HG03064 (cell line): ENCODE data around the gene SPON1.
"Not testable (repeated sequence)": the region's sequence is repeated elsewhere in the genome, so short reads cannot be mapped to it uniquely, and the experiment has no call there.

Experiments
- ATAC-seq: cut with Tn5 transposase; IDR thresholded peaks from one replicate; pipeline ENCODE4 v1.9.1; 2021; ENCODE audit warnings: low read depth; ENCODE audit not compliant: unreplicated experiment

The SPON1 gene

GRCh38 chr11:14173679-14174078, 211.2 kb downstream of the SPON1 start:
- not testable (repeated sequence) for ATAC-seq

GRCh38 chr11:14179116-14179820, 216.7 kb downstream of the SPON1 start:
- no peak for ATAC-seq

- ATAC-seq, result no peak
Measured at GRCh38 chr11:14181121-14181520, 218.6 kb downstream of the SPON1 start.

- no peak for ATAC-seq
Measured at GRCh38 chr11:14182833-14183364, 220.4 kb downstream of the SPON1 start.

DNA sequence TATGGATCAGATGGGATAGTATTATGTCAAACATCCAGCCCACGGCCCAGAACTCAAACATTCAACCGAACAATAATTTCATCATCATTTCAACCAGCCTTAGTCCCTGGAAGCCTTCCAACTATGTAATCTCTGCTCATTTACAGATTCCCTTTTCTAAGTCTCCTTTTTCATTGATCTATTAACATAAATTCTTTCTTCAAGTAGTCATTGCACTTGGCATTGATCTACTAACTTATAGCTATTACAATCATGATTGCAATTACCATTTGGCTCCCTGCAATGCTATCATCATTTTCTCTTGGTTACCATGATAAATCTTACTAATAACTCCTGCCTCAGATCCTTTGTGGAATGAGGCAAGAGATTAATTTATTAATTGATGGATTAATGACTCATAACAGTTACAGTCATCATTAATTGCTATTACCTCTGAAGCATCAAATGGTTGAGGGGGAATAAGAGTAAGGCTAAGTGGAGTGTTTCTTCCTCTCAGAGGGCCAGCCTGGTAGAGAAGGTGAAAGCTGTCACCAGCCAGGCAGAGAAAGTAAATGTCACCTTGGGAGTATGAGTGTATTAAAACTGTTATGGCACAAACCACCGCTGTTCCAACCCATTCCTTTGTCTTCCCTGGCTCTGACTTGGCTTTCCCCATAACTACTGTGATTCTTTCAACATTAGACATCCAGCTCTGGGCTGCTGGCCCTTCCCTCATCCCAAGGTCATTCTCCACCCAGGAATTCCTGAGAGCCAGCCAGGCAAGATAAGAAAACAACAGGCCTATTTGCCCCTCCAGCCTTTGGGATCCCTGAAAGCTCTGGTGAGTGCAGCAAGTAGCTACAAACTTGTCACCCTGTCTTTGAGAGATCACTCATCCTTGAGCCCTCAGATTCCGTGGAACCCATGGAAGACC, 221.8 kb downstream of the SPON1 start:
- ATAC-seq, result no peak

GRCh38 chr11:14185461-14185860, 222.9 kb downstream of the SPON1 start:
- no peak for ATAC-seq

DNA sequence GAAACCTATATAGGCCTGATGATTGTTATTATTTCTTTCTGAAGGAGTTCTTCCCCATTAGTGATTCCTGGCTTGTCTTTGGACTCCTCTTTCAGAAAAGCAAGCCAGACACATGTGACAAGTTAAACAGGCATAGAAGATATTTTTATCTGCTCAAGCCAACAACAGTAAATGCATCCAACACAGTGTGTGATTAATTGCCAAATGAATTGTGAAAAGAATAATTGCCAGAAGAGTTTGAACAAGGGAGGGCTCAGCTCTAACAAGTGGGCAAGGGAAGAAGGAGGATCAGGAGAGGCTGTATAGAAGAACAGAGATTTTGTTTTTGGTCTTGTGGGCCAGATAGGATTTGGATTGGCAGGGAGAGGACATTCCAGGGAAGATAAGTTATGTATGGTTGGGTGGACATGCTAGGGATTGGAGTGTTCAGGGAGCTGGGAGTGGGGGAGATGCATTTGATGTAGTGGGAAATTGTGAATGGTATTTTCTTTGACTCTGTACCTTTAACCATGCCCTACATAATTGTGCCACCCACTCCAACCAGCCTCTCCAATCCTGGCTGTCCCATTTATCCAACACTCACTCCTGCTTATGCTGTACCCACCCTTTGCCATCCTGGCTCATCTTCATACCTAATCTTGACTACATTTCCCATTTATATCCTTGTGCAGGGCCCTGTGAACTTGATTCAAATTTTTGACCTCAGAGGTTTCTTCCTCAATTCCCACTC, 223.7 kb downstream of the SPON1 start:
- ATAC-seq, result no peak

DNA sequence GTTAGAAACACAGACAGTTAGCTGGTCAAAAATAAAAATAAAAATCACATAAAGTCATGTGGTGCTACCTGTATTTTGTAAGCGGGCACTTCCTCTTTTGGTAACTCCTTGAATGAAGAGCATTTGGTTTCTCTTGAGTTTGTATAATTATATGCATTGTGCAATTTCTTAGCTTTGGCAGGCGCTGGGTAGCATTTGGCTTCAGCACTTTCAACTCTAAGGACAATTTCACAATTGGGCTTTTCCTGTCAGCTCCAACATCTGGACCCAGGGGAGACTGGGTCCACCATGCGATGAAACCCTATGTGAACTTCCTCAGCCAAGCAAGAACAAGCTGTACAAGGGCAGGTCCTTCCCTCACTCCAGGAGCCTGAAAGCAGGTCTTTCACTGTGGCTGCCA, 227.4 kb downstream of the SPON1 start:
- ATAC-seq, result no peak

DNA sequence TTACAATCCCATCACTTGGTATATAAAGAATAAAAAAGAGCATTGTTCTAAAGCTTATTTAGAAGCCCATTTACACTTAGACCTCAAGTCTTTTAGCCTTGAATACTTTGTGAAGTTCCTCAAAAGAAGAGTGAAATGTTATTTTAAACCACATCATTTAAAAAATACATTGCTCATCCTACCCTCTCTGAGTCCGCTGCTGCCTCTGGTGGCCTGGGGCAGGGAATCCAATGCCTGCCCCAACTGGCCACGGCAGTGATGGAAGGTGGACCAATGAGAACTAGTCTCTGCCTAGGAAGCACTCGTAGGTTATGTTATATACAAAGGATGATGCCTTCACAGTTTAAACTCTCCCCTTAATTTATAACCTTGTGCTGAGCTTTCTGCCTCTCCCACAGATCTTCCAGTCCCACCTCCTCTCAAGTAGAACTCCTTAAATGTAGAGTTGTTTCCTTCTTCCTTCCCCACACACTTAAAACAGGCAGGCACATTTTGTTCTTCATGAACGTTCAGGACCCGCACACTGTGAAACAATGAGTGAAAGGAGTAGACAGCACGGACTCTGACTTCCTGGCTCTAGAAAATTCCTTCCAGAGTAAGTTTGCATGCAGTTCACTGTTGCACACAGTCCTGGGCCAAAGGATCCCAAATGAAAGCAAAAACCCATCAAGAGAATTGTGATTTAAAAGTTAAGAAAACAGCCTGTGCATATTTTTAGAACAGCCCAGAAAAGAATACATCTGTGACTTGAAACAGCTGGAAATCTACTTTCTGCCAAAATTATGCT, 228.7 kb downstream of the SPON1 start:
- ATAC-seq, result no peak

DNA sequence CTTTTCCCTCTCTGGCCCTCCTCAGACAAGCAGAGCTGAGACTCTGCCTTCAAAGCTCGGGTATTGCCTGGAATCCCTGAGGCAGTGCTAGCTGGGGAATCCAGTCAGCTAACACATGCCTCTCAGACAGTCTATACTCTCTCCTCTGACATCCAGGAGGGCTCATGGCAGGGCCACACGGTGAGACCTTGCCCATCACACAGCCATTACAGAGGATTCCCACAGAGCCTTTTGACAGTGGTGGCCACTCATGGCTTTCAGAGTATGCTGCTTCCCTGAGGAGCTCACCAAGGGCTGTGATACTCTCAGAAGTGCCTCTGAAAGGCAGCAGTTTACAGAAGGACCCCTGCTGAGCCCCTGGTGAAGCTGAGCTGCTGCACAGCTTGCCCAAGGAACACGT, 231.1 kb downstream of the SPON1 start:
- no peak for ATAC-seq

GRCh38 chr11:14202251-14203196, 240.0 kb downstream of the SPON1 start:
- no peak for ATAC-seq

DNA sequence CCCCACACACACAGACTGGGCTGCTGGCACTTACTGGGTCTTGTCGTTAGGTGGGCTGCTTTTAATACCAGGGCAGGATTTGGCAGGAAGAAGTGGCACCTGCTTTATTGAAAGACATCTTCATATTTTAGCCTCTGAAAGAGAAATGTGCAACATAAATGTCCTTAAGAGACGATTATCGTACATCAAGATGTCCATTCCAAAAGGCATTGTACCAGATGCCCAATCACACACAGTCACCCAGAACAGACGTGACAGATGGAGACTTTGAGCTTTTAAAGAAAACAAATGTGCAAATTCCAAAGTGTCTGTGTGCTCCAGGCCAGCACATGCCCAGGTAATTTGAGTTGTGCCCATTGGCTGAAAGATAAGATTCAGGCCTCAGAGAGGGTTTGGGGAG, 240.8 kb downstream of the SPON1 start:
- ATAC-seq, result no peak

GRCh38 chr11:14212986-14213385, 250.5 kb downstream of the SPON1 start:
- ATAC-seq, result no peak

GRCh38 chr11:14218728-14219127, 256.2 kb downstream of the SPON1 start:
- no peak for ATAC-seq

DNA sequence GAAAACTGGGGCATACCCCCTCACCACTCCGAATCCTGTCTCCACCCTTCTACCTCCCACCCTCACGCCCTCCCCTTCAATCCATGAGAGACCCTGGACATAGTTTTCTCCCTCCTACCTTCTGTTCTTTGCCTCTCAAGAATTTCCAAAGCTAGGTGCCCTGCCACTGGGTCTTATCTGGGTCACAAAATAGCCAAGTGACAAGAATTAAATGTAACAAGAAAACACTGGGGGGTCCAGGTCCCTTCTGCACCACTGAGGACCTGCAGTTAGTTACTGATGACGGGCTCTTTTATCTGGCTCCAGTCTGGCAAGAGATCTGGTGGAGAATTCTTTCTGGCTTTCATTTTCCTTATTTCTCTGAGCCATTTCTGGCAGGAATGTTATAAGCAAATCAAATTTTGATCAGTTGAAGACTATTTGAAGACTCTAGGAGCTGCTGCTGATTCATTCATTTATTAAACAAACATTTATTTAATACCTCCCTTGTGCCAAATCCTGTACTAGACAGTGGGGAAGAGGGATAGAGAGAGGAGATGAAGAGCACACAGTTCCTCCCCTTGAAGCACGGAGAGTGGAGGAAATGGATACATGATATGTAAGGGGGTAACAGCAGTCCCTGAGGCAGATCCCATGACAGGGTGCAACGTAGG, 261.2 kb downstream of the SPON1 start:
- ATAC-seq, result no peak

- no peak for ATAC-seq
Measured at GRCh38 chr11:14224395-14224794, 261.9 kb downstream of the SPON1 start.

GRCh38 chr11:14225666-14226065, 263.1 kb downstream of the SPON1 start:
- no peak for ATAC-seq

GRCh38 chr11:14228356-14228755, 265.8 kb downstream of the SPON1 start:
- no peak for ATAC-seq

DNA sequence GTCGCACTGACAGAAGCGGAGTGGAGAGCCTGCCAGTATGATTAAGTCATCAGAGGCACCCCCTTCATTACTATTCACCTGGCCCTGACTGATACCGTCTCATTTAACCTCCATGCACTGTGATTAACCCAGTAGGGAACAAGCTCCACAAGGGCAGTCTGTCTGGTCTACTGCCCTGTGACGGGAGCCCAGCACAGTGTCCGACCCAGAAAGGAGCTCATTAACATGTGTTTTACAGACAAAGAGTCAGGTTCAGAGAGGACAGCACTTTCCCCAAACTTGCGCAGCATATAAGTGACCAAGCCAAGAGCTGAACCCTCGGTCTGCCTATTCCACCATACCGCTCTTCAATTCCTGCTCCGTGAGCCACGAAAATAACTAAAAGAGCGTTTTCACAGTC, 266.9 kb downstream of the SPON1 start:
- no peak for ATAC-seq
